Endometrial microvascular endothelial cells (primary cell): Measurements from ENCODE around the gene SNN. TPM values are rescaled to one million over a fixed set of nuclear protein-coding genes. Genes with fewer than 3 reads are reported as not detected.

ENCODE experiments used
- in situ Hi-C: cut with HindIII; loops from 2 replicates; pipeline ENCODE4 v1.10.0; 2017; ENCODE audit warnings: low sequenced_read_pairs, low pct_unique_long_range_greater_than_20kb; ENCODE audit errors: inconsistent ontology term
- total RNA-seq: library from RNA; depleted of rRNA; stranded (reverse); fragments of >200 nt; gene quantifications from one replicate; pipeline ENCODE4 v1.2.3, GENCODE V29; 2015; ENCODE audit errors: inconsistent ontology term

Gene SNN
- total RNA-seq, 1 donor from 2014 or later, result 11.4 TPM

- in situ Hi-C loops, result no loop called here
Observed at GRCh38 chr16:11675561-11676511, 7.6 kb downstream of the SNN start.

DNA sequence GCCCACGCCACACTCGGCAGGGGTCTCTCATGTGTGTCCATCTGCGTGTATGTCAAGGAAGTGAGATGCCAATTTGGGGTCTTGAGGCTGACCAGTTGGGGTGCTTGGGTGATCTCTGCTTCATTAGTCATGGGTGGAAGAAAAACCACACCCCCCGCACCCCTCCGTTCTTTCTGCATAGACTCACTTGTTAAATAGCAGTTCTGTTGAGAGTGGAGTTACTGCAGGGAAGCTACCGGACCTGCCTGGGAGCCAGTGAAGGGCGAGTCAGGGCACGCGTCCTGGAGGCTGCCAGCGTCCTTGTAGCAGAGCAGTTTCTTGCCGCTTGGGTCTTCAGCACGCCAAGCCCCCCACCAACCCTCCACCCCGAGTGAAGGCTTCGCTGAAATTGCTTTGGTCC lies 8.5 kb downstream of the SNN start:
- in situ Hi-C loops, result no loop called here

GRCh38 chr16:11677451-11677951 lies 9.2 kb downstream of the SNN start:
- in situ Hi-C loops, result no loop called here

GRCh38 chr16:11677959-11678881 lies 10.0 kb downstream of the SNN start:
- in situ Hi-C loops, result no loop called here

- in situ Hi-C loops, result no loop called here
Observed at GRCh38 chr16:11679250-11679649, 11.0 kb downstream of the SNN start.

DNA sequence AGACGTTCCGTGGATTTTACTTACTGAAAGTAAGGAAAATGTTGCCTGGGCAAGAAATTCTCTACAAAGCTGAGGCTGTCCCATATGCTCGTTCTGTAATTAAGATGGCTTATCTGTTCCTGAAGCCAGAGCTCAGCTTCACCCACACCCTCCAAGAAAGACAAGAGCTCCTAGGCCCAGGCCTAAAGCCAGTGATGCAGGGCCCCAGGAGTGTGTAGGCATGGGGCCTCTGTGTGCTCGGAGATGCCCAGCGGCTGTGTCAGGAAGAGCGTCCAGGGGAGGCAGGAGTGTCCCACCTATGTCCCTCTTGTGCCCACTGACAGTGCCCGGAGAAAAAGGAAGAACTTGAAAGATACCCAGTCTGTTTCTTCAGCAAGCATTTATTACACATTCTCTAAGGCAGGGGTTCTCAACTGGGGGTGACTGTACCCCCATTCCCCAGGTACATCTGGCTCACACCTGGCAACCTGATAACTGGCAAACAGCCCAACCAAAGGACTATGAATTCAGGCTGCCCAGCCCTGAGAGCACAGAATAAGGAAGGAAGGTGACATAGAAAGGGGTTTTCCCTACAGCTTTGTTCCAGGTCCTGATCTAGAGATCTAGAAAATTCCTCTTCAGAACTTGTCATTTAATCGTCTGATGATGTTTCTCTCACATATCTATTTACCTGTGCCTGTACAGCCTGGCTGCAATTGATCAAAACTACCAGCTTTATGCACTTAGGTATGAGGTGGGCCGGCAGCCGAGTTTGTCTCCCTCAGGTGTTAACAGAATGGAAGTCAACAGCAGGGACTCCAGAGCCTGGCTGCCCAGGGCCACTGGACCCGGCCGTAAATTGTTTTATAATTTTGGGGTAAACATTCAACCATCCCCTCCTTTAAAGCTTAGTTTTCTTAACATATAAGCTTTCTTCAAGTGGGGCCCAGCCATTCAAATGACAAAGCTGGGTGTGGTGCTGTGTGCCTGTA lies 12.0 kb downstream of the SNN start:
- in situ Hi-C loops, result no loop called here

DNA sequence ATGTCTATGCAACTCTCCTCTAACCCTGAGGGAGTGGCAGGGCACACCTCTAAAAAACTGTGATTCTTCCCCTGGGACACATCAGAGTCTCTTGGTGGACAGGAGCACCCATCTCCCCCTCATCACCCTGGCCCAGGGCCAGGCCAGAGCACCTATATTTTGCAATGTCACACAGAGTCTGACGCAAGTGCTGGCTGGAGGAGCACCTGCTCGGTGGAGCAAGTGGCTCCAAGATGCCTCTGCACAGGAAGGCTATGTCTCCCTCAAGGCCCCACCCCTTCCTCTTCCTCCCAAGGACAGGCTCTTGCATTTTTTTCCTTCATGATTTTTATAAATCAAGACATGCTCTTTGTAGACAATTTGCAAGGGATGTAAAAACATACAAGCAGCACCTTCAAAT lies 13.3 kb downstream of the SNN start:
- in situ Hi-C loops, result no loop called here

DNA sequence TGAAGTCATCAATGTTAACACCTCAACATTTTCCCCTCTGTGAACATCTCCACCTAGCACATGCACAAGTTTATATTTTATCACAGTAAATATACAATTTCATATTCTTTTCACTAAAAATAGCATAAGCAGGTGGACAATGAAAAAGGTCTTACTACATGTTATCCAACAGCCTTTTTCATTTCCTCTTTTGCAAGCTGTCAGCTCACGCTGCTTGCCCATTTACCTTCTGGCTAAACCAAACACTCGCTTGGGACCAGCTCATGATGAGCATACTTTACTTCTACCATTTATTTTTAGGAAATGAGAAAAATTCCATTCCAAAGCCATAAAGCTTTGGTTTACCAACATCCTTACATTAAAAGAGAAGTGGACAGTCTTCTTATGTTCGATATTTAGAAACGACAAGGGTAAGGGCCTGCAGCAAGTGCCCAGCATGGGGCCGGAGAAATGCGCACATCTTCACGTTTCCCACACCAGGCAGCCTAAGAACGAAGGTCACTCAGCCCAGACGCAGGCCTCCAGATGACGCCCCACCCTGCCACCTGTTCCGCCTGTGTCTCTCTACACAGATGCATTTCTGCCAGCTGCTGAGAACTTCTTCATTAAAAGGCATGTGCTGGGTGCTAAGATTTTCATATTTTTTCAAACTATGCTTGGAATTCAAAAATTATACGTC lies 13.9 kb downstream of the SNN start:
- in situ Hi-C loops, result no loop called here

- in situ Hi-C loops, result no loop called here
Observed at GRCh38 chr16:11682655-11683096, 14.4 kb downstream of the SNN start.

GRCh38 chr16:11683145-11683544 lies 14.9 kb downstream of the SNN start:
- in situ Hi-C loops, result no loop called here

DNA sequence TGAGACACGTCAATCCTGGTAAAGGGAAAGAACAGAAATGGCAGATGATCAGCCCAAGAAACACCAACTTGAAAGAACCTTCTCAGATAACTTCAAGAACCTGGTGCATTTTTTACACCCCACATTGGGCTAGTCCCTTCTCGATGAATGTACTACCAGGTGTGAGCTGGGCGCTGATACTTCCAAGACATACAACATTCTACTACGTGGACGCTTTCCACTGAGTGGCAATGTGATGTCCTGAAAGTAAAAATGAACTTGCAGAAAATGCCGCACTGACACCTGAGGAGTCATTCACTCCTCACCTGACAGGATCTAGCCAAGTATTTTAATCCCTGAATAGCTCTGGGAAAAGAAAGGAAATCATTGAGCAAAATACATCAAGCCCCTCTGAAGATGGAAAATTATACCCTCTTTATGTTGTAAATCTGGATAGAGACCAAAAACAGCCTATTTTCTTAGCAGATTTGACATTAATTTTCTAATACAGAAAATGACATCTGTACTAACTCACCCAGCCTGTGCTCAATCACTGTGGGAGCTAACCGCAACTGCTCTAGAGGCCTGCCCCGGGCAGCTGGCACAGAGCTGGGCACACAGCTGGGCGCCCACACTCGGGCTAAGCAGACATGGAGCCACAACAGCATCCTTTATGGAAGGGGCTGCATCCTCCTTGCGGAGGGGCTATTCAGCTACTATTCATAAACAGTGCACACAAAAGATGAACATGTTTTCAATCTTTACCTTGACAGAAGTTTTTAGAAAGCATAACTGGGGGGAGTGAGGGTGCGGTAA lies 16.2 kb downstream of the SNN start:
- in situ Hi-C loops, result no loop called here

DNA sequence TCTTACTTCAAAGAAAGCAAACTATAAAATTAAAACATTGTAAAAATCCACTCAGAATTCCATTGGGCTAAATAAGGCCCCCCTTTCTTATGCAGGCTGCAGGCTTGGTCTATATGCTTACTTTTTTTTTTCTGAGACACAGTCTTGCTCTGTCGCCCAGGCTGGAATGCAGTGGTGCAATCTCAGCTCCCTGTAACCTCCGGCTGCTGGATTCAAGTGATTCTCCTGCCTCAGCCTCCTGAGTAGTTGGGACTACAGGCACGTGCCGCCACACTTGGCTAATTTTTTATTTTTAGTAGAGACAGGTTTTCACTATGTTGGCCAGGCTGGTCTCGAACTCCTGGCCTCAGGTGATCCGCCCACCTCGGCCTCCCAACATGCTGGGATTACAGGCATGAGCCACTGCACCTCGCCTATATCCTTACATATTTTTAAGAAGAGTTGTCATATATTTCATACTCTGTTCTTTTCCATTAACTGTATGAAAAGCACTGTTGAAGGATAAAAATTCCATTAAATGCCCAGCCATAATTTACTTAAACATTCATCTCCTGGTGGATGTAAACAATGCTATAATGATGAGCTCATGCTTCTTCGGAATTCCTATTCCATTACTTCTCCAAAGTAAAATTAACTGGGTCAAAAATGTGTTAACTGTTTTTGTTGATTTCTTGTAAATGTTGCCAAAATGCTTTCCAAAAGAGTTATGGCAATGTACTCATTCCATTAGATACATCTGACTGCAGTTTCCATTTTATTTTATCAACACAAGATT lies 17.8 kb downstream of the SNN start:
- in situ Hi-C loops, result no loop called here

- in situ Hi-C loops, result no loop called here
Observed at GRCh38 chr16:11686713-11687380, 18.6 kb downstream of the SNN start.

- in situ Hi-C loops, result no loop called here
Observed at GRCh38 chr16:11687601-11688519, 19.6 kb downstream of the SNN start.

DNA sequence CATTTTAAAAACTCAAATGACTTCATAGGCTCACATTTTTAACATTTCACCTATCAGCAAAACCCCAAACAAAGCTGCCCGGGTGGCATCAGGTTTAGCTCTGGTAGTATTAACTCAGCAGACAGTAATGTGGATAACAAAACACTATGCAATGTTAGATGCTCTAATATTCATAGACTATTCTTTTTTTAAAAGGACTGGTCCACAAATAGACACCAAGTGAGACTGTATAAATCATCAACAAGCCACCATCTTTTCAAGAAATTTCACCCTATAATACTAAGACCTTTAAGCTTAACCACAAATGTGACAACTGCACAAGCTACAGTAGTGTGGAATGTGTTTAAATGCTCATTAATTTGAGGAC lies 20.2 kb downstream of the SNN start:
- in situ Hi-C loops, result no loop called here
